Measurements from ENCODE around the gene PTPRE.

The PTPRE gene

GRCh38 chr10:128022261-128023196 lies 115.6 kb downstream of the PTPRE start:
- TF ChIP-seq REST (IDR thresholded peaks at IDR 0.05; ENCODE audit: insufficient read depth in 1 of 2, low read depth in 2 of 2, low read length in 2 of 2) (no peak), POLR2AphosphoS5 (IDR thresholded peaks at IDR 0.05; ENCODE audit: low read depth, low read length) (no peak), FOXP2 (optimal IDR thresholded peaks at IDR 0.05; ENCODE audit: borderline replicate concordance, extremely low read depth, extremely low read length, insufficient read depth) (no peak), TAF1 (IDR thresholded peaks at IDR 0.05; ENCODE audit: borderline replicate concordance, insufficient read depth, low read length) (no peak), SIN3A (IDR thresholded peaks at IDR 0.05; ENCODE audit: borderline replicate concordance, insufficient read depth, low read length) (no peak)

- TF ChIP-seq SIN3A (IDR thresholded peaks at IDR 0.05; ENCODE audit: borderline replicate concordance, insufficient read depth, low read length) (no peak), TAF1 (IDR thresholded peaks at IDR 0.05; ENCODE audit: borderline replicate concordance, insufficient read depth, low read length) (no peak), REST (IDR thresholded peaks at IDR 0.05; ENCODE audit: insufficient read depth in 1 of 2, low read depth in 2 of 2, low read length in 2 of 2) (no peak), POLR2AphosphoS5 (IDR thresholded peaks at IDR 0.05; ENCODE audit: low read depth, low read length) (no peak), FOXP2 (optimal IDR thresholded peaks at IDR 0.05; ENCODE audit: borderline replicate concordance, extremely low read depth, extremely low read length, insufficient read depth) (no peak)
These were observed 117.5 kb downstream of the PTPRE start for GRCh38 chr10:128024426-128024825.

- TF ChIP-seq FOXP2 (optimal IDR thresholded peaks at IDR 0.05; ENCODE audit: borderline replicate concordance, extremely low read depth, extremely low read length, insufficient read depth) (no peak), REST (IDR thresholded peaks at IDR 0.05; ENCODE audit: insufficient read depth in 1 of 2, low read depth in 2 of 2, low read length in 2 of 2) (no peak), TAF1 (IDR thresholded peaks at IDR 0.05; ENCODE audit: borderline replicate concordance, insufficient read depth, low read length) (no peak)
These were observed 118.5 kb downstream of the PTPRE start for GRCh38 chr10:128025437-128025836.

DNA sequence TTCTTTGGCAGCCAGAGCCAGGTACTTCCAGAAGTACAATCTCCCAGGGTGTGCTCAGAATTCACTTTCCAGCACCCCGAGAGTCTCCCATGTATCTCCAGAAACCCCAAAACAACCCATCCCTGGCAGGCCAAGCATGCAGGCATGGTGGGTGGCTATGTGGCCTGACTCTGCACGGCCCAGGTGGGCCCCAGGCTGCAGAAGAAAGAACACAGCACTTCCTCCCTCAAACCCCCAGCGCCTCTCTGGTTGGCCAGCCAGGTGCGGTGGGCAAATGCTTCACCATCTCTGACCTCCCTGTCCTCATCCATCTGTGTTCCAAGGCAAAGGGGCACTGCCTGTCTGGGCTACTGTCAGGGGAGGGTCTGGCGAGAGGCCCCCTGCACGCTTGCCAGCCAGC lies 119.0 kb downstream of the PTPRE start:
- TF ChIP-seq TAF1 (IDR thresholded peaks at IDR 0.05; ENCODE audit: borderline replicate concordance, insufficient read depth, low read length) = no peak
- TF ChIP-seq REST (IDR thresholded peaks at IDR 0.05; ENCODE audit: insufficient read depth in 1 of 2, low read depth in 2 of 2, low read length in 2 of 2) = no peak
- TF ChIP-seq SIN3A (IDR thresholded peaks at IDR 0.05; ENCODE audit: borderline replicate concordance, insufficient read depth, low read length) = no peak
- TF ChIP-seq FOXP2 (optimal IDR thresholded peaks at IDR 0.05; ENCODE audit: borderline replicate concordance, extremely low read depth, extremely low read length, insufficient read depth) = no peak
- no peak for TF ChIP-seq POLR2AphosphoS5 (IDR thresholded peaks at IDR 0.05; ENCODE audit: low read depth, low read length)

Measured in PFSK-1 (cell line).